GM18505 (cell line): ENCODE data around the gene RDX.
A peak's percentile ranks its signal among the peaks of the same experiment; 100 is the strongest.
"Not testable (repeated sequence)": the region's sequence is repeated elsewhere in the genome, so short reads cannot be mapped to it uniquely, and the experiment has no call there.

ENCODE experiments used
- ATAC-seq: cut with Tn5 transposase; IDR thresholded peaks from one replicate; pipeline ENCODE4 v1.9.1; 2021; ENCODE audit not compliant: unreplicated experiment
- POLR2A ChIP-seq: IDR thresholded peaks from 4 replicates; pipeline ENCODE4 v1.6.1; 2011; ENCODE audit warnings: borderline replicate concordance; ENCODE audit not compliant: insufficient read depth, insufficient read length; ENCODE audit errors: extremely low read depth

RDX gene

GRCh38 chr11:110230377-110230776 is 66.0 kb downstream of the RDX start:
- ATAC-seq: no peak
- TF ChIP-seq POLR2A: no peak

- no peak for ATAC-seq
- no peak for TF ChIP-seq POLR2A
Measured at GRCh38 chr11:110219006-110219785, 77.2 kb downstream of the RDX start.

DNA sequence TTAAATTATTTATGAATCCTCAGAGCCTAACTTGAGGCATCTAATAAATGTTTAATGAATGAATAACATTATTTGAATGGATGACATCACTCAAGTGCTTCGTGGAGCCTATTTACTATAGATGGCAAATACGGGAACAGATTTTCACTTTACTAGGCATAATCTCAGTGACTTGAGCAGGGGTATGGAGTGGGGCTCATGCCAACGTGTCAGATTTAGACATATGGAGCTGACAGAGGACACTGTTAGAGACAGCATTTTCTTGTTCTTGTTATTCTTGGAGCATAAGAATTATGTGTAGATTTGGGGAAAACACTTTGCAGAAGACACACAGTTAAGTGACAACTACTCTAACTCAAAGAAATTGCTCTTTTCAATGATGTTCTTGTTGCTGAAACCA is 78.5 kb downstream of the RDX start:
- TF ChIP-seq POLR2A: peak; percentile 21
- ATAC-seq: no peak

- ATAC-seq: no peak
- TF ChIP-seq POLR2A: no peak
Measured at GRCh38 chr11:110217223-110217877, 79.1 kb downstream of the RDX start.

GRCh38 chr11:110209313-110209694 is 87.1 kb downstream of the RDX start:
- not testable (repeated sequence) for ATAC-seq

DNA sequence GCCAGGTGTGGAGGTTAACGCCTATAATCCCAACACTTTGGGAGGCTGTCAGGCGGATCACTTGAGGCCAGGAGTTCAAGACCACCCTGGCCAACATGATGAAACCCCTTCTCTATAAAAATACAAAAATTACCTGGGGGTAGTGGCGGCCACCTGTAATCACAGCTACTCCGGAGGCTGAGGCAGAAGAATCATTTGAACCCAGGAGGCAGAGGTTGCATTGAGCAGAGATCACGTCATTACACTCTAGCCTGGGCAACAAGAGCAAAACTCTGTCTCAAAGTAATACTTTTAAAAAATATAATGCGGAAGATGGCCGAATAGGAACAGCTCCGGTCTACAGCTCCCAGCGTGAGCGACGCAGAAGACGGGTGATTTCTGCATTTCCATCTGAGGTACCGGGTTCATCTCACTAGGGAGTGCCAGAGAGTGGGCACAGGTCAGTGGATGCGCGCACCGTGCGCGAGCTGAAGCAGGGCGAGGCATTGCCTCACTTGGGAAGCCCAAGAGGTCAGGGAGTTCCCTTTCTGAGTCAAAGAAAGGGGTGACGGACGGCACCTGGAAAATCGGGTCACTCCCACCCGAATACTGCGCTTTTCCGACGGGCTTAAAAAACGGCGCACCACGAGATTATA is 87.6 kb downstream of the RDX start:
- not testable (repeated sequence) for ATAC-seq

- no peak for TF ChIP-seq POLR2A
- no peak for ATAC-seq
Measured at GRCh38 chr11:110207123-110207522, 89.3 kb downstream of the RDX start.

GRCh38 chr11:110200836-110201235 is 95.6 kb downstream of the RDX start:
- ATAC-seq: no peak
- TF ChIP-seq POLR2A: no peak

GRCh38 chr11:110200241-110200640 is 96.2 kb downstream of the RDX start:
- no peak for TF ChIP-seq POLR2A
- no peak for ATAC-seq

DNA sequence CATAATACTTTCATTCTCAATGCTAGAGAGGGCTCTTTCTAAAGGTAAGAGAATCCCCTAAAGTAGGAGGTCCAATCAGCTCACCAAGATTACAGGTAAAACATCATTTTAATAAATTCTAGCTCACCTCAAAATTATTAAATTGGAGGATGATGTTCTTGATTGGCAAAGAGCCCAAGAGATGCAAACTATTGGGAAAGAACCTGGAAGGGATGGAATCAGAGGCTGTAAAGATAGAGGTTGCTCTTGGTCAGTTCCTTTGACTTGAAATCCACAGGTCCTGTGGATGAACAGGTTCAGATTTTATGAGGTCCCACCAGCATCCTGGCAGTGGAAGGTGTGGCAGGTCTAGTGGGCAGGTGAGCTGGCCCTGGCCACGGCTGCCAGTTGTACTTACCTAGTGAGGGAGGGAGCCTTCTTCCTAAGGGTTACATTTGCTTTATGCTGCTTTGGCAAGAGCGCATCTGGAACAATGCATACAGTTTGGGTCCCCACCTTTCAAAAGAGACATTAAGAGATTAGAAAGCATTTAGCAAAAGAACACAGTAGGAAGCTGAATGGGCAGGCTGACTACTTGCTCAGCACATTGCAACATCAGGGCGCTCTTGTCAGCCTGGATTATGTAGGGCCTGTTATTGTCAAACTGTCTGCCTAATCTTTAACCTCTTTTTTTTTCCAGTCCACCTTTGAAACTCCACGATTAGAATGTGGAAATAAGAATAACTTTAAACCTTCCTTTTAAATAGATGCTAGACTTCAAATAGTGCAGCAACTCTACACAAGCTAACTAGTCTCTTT is 97.0 kb downstream of the RDX start:
- no peak for TF ChIP-seq POLR2A
- no peak for ATAC-seq

GRCh38 chr11:110198031-110198729 is 98.2 kb downstream of the RDX start:
- no peak for TF ChIP-seq POLR2A
- no peak for ATAC-seq

- no peak for ATAC-seq
- TF ChIP-seq POLR2A: no peak
Measured at GRCh38 chr11:110196884-110197420, 99.5 kb downstream of the RDX start.
